IgD-negative memory B cell (primary cell): Measurements from ENCODE around the gene ORAI3. TPM values are rescaled to one million over a fixed set of nuclear protein-coding genes. Genes with fewer than 3 reads are reported as not detected.

Experiments
- H3K27ac Mint-ChIP-seq, 3 donors: one replicate each; pipeline ENCODE4 v1.8.0; 2020 to 2022; ENCODE audit warnings: mild to moderate bottlenecking in 3 of 3, mixed read lengths in 3 of 3, moderate library complexity in 1 of 3
- H3K27me3 Mint-ChIP-seq: one replicate; pipeline ENCODE4 v1.8.0; 2021; ENCODE audit warnings: mixed read lengths
- H3K36me3 Mint-ChIP-seq: one replicate; pipeline ENCODE4 v1.8.0; 2020; ENCODE audit warnings: mild to moderate bottlenecking, mixed read lengths
- H3K4me1 Mint-ChIP-seq, 3 donors: one replicate each; pipeline ENCODE4 v1.8.0; 2020 to 2022; ENCODE audit warnings: mixed read lengths in 3 of 3, mild to moderate bottlenecking in 1 of 3
- H3K4me3 Mint-ChIP-seq, 4 donors: one replicate each; pipeline ENCODE4 v1.8.0; 2020 to 2022; ENCODE audit warnings: mild to moderate bottlenecking in 4 of 4, mixed read lengths in 4 of 4, moderate library complexity in 3 of 4
- H3K9me3 Mint-ChIP-seq, 3 donors: one replicate each; pipeline ENCODE4 v1.8.0; 2020 to 2021; ENCODE audit warnings: mixed read lengths in 3 of 3, mild to moderate bottlenecking in 1 of 3
- polyA plus RNA-seq: library from polyadenylated mRNA; unstranded; fragments of 300-500 nt; fragmentation: Illumina TruSeq; gene quantifications from one replicate; pipeline ENCODE4 v1.2.3, GENCODE V29; 2021

The ORAI3 gene
- polyA plus RNA-seq, 1 donor from 2014 or later: 68.8 TPM

- H3K4me3 Mint-ChIP-seq: peak overlapping the region in 1 of 4 donors; percentile 52
- H3K27me3 Mint-ChIP-seq: no peaks in the 10 kb centered on the region
- peaks cover 3% of the 10 kb centered on the region for H3K36me3 Mint-ChIP-seq
- H3K9me3 Mint-ChIP-seq: no peaks in the 10 kb centered on the region
- H3K27ac Mint-ChIP-seq: no peak overlapping the region
- H3K4me1 Mint-ChIP-seq: peaks cover 0 to 4% (median 0%) of the 10 kb centered on the region in 3 donors
These were observed 33.9 kb downstream of the ORAI3 start for GRCh38 chr16:30982548-30983288.

DNA sequence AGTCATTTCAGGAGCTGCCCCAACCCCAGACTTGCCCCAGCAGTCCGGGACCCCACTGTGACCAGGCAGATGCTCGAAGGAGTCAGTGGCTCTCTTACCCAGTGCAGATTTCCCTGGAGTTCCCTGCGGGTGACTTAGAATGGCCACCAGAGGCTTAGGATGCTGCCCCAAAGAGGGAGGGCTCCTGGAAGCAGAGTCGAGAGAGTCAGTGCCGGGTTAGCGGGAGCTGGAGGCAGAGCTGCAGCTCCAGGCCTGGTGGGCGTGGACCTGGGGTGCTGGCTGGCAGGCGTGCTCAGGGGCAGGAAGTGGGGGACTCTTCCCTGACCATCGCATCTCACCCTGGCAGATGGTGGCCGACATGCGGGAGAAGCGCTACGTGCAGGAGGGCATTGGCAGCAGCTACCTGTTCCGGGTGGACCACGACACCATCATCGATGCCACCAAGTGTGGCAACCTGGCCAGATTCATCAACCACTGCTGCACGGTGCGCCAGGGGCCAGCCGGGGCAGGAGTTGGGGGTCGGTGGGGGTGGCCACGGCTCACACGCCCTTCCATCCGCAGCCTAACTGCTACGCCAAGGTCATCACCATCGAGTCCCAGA is 34.5 kb downstream of the ORAI3 start:
- H3K4me1 Mint-ChIP-seq: peaks cover 0 to 4% (median 0%) of the 10 kb centered on the region in 3 donors
- peaks cover 3% of the 10 kb centered on the region for H3K36me3 Mint-ChIP-seq
- H3K4me3 Mint-ChIP-seq: peak overlapping the region in 1 of 4 donors; percentile 52
- H3K27me3 Mint-ChIP-seq: no peaks in the 10 kb centered on the region
- H3K9me3 Mint-ChIP-seq: no peaks in the 10 kb centered on the region
- no peak overlapping the region for H3K27ac Mint-ChIP-seq

DNA sequence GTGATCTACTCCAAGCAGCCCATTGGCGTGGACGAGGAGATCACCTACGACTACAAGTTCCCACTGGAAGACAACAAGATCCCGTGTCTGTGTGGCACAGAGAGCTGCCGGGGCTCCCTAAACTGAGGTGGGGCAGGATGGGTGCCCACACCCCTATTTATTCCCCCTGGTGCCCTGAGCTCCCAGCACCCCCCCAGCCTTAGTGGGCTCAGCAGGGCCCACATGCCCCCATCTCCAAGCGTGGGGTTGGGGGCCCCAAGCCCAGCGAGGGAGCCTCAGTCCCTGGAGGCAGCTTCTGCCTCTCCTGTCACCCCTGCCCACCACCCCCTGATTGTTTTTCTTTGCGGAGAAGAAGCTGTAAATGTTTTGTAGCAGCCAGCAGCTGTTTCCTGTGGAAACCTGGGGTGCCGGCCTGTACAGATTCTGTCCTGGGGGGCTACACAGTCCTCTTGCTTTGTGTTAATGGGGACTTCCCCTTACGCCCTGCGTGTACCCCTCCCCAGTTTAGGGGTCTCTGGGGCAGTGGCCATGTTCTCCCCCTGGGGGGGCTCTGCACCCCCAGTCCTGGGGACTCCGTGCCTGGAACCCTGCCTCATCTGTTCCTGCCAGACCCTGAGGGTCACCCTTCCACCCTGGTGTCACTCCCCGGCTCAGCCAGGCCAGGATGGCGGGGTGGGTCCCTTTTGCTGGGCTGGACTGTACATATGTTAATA is 35.2 kb downstream of the ORAI3 start:
- Mint-ChIP-seq H3K27ac (no peak overlapping the region), H3K9me3 (no peaks in the 10 kb centered on the region), H3K27me3 (no peaks in the 10 kb centered on the region), H3K4me1 (peaks cover 0 to 2% (median 0%) of the 10 kb centered on the region in 3 donors), H3K4me3 (no peak overlapping the region), H3K36me3 (no peaks in the 10 kb centered on the region)

DNA sequence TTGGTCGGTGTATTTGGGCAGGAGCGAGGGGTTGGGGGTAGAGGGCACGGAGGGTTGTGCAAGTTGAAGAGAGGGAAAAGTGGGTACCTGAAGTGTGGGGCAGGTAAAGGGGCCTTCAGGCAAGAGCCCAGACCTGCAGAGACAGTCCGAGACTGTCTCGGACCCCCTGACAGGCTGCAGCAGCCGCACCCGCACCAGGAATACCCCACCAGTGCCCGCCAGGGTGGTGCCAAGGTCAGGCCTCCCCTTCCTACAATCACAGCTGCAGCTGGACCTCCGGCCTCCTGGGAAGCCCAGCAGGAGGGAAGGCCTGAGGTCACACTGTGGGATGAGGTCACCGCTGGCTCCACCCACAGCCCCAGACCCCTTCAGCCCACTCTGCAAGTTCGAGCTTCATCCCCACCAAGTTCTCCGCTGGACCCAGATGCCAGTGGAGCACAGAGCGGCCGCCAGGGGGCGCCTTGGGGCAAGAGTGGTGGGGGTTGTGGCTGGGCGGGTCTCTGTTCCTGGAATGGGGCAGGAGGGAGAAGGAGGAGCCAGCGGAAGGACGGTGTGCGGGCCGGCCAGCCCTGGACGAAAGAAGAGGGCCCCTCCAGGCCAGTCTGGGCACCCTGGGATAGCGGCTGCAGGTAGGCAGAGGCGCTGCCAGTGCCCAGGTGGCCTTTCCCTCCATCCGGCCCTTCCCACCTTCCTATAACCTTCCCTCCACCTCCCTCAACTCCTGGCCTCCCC is 36.0 kb downstream of the ORAI3 start, which contains the start of gene HSD3B7:
Gene HSD3B7, plus strand, starts transcription at position 539 of the 732 bp plus-strand sequence. CDS start 452 bp downstream, outside the sequence.
- H3K4me1 Mint-ChIP-seq: peaks cover 0 to 2% (median 0%) of the 10 kb centered on the region in 3 donors
- no peaks in the 10 kb centered on the region for H3K36me3 Mint-ChIP-seq
- H3K27me3 Mint-ChIP-seq: no peaks in the 10 kb centered on the region
- H3K27ac Mint-ChIP-seq: peak within 1 kb of the TSS in 1 of 3 donors; percentile 69
- H3K4me3 Mint-ChIP-seq: no peak within 1 kb of the TSS
- H3K9me3 Mint-ChIP-seq: no peaks in the 10 kb centered on the region

GRCh38 chr16:30985401-30986128 is 36.7 kb downstream of the ORAI3 start:
- H3K36me3 Mint-ChIP-seq: no peaks in the 10 kb centered on the region
- peaks cover 0 to 2% (median 0%) of the 10 kb centered on the region in 3 donors for H3K4me1 Mint-ChIP-seq
- H3K27ac Mint-ChIP-seq: no peak overlapping the region
- H3K9me3 Mint-ChIP-seq: no peaks in the 10 kb centered on the region
- H3K27me3 Mint-ChIP-seq: no peaks in the 10 kb centered on the region
- no peak overlapping the region for H3K4me3 Mint-ChIP-seq

- Mint-ChIP-seq H3K4me1 (peaks cover 0 to 2% (median 0%) of the 10 kb centered on the region in 3 donors), H3K27ac (peak overlapping the region in 1 of 3 donors; percentile 60), H3K9me3 (no peaks in the 10 kb centered on the region), H3K36me3 (no peaks in the 10 kb centered on the region), H3K4me3 (no peak overlapping the region), H3K27me3 (no peaks in the 10 kb centered on the region)
These were observed 37.5 kb downstream of the ORAI3 start for GRCh38 chr16:30986129-30986991.

GRCh38 chr16:30987581-30988190 is 38.8 kb downstream of the ORAI3 start:
- Mint-ChIP-seq H3K27me3 (no peaks in the 10 kb centered on the region), H3K36me3 (no peaks in the 10 kb centered on the region), H3K9me3 (no peaks in the 10 kb centered on the region), H3K4me3 (no peak overlapping the region), H3K4me1 (peaks cover 0 to 2% (median 0%) of the 10 kb centered on the region in 3 donors), H3K27ac (no peak overlapping the region)

GRCh38 chr16:30989469-30990047 is 40.7 kb downstream of the ORAI3 start:
- H3K4me1 Mint-ChIP-seq: peaks cover 0 to 2% (median 0%) of the 10 kb centered on the region in 3 donors
- H3K4me3 Mint-ChIP-seq: no peak overlapping the region
- H3K9me3 Mint-ChIP-seq: no peaks in the 10 kb centered on the region
- no peaks in the 10 kb centered on the region for H3K27me3 Mint-ChIP-seq
- no peaks in the 10 kb centered on the region for H3K36me3 Mint-ChIP-seq
- H3K27ac Mint-ChIP-seq: no peak overlapping the region

DNA sequence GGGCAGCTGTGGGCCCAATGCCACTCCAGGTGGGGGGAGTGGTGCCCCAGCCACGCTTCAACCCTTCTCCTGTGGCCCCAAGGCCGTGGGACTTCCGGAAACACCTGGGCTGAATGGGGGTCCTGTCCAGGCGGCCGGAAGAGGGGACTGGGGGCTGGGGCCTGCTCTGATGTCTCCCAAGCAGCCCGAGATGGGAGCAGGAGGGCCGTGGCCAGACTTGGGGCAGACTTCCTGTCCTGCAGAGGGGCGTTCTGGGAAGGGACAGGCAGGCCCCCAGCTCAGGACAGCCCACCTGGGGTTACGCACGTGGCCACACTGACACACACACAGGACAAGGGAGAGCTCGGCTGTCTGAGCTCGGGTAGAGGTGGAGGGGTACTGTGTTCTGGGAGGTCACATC is 41.2 kb downstream of the ORAI3 start:
- Mint-ChIP-seq H3K27me3 (peaks cover under 1% of the 10 kb centered on the region), H3K4me3 (no peak overlapping the region), H3K27ac (no peak overlapping the region)

DNA sequence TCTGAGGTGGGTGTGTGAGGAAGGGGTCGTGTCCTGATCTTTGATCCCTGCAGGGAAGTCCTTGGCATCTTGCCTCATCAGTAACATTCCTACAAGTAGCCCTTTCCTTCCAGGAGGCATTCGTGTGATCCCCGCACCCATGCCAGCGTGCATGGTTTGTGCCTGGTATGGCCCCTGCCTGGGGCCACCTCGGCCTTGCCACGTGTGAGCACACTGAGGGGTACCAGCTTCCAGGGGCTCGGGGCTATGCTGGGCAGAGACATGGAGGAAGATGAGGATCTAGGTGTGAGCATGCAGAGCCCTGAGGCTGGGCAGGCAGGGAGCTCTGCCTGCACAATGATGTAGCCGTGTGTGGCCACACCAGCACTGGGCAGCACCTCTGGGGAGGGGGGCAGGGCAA is 42.2 kb downstream of the ORAI3 start:
- Mint-ChIP-seq H3K9me3 (no peaks in the 10 kb centered on the region), H3K4me1 (peaks cover 0 to 2% (median 0%) of the 10 kb centered on the region in 3 donors), H3K4me3 (no peak overlapping the region), H3K27me3 (peaks cover 2% of the 10 kb centered on the region), H3K27ac (no peak overlapping the region), H3K36me3 (no peaks in the 10 kb centered on the region)

More for the DNA sequence above, 41.2 kb downstream of the ORAI3 start:
- Mint-ChIP-seq H3K36me3 (no peaks in the 10 kb centered on the region), H3K4me1 (peaks cover 0 to 3% (median 0%) of the 10 kb centered on the region in 3 donors), H3K9me3 (no peaks in the 10 kb centered on the region)

GRCh38 chr16:30992276-30992780 is 43.5 kb downstream of the ORAI3 start:
- H3K27me3 Mint-ChIP-seq: peaks cover 2% of the 10 kb centered on the region
- H3K36me3 Mint-ChIP-seq: no peaks in the 10 kb centered on the region
- H3K4me3 Mint-ChIP-seq: no peak overlapping the region
- H3K9me3 Mint-ChIP-seq: no peaks in the 10 kb centered on the region
- peaks cover 0 to 6% (median 4%) of the 10 kb centered on the region in 3 donors for H3K4me1 Mint-ChIP-seq
- H3K27ac Mint-ChIP-seq: no peak overlapping the region

DNA sequence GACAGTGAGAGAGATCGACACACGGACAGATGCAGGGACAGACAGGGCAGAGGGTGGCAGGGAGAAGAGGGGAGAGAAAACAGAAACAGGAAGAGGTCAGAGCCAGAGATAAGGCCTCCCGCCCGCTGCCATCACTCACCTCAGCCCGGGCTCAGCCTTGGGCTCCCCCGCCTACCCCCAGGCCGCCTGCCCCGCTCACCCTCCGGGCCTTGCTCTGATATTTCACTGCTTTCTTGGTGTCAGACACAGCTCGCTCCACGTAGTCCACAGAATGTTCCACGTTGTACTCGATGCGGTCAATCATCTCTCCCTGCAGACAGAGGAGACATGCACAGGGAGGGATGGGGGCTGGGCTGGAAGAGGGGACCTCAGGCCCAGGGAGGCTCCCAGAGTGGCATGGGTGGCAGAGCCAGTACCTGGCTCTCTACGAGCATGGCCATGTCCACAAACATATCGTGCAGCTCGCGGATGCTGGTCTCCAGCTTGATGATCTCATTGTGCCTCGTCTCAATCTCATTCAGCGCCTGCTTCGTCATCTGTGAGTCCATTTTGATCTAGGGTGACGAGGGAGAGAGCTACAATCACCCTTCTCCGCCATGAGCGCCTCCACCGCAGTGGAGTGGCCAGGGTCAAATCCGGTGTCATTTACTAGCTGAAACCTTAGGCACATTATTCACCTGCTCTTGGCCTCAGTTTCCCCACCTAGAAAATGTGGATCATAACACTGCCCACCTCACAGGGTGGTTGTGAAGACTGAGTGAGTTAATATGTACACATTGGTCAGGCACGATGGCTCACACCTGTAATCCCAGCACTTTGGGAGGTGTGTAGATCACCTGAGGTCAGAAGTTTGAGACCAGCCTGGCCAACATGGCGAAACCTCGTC is 44.3 kb downstream of the ORAI3 start:
- Mint-ChIP-seq H3K36me3 (no peaks in the 10 kb centered on the region), H3K4me3 (no peak overlapping the region), H3K27ac (no peak overlapping the region), H3K27me3 (peaks cover 2% of the 10 kb centered on the region), H3K9me3 (no peaks in the 10 kb centered on the region), H3K4me1 (peaks cover 0 to 6% (median 4%) of the 10 kb centered on the region in 3 donors)
